HG03039 (cell line): ENCODE results near the gene CYP1B1.
"Not testable (repeated sequence)": the region's sequence is repeated elsewhere in the genome, so short reads cannot be mapped to it uniquely, and the experiment has no call there.

Experiments used
- ATAC-seq: cut with Tn5 transposase; IDR thresholded peaks from one replicate; pipeline ENCODE4 v1.9.1; 2021; ENCODE audit warnings: mild to moderate bottlenecking, moderate library complexity; ENCODE audit not compliant: unreplicated experiment

CYP1B1 gene

DNA sequence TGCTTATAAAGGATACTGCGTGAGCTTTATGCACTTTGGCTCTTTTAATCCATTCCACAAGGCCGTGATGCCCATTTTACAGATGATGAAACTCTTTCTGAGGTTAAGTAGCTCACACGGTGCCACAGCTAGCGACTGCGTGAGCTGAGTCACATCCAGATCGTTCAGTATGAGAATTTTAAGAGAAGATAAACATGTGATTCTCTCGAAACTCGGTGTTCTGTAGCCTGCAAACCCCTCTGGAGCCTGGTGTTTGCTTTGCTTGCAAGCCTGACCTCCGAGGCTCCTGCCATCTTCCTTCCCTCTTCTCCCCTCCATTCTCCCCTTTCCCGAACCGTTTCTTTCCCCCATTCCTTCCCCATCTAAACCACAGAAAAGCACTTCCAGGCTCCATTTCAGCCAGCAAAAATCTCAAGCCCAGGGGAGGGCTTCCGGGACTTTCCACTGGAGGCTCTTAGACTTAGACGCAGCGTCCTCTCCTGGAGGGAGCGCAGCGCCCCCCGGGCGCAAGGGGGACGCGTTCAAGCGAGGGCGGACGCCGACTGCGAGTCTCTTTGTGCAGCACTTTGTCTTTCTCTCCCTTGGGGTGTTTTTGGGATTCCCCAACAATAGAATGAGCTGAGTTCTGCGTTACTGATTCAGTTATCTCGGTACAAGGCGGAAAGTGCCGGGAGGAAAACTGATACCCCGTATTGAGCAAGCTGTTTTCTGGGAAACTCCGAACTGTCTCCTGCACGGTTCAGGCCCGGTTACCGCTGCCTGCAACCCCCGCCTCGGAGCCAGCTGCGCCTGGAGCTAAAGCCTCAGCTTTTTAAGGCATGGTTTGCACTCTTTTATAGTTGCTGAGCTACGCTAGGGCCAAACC is 38.0 kb downstream of the CYP1B1 start:
- ATAC-seq, result peak; percentile 57

DNA sequence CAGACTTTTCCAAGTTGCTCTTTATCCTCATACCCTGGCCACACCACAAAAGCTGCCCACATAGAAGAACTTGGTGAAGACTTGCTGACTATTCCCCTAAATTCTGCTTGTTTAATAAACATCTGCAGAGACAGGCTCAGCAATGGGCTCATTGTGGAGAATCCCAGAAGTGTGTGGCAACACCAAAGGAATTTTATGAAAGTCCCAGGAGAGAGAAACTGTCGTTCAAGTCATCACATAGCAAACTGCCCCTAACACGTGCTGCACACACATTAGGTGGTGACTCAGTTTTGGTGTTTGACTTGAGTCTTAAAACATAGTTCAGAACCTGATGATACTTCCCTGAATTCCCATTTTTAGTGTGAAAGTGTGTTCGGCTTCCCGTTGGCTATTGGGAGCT is 38.6 kb downstream of the CYP1B1 start:
- no peak for ATAC-seq

DNA sequence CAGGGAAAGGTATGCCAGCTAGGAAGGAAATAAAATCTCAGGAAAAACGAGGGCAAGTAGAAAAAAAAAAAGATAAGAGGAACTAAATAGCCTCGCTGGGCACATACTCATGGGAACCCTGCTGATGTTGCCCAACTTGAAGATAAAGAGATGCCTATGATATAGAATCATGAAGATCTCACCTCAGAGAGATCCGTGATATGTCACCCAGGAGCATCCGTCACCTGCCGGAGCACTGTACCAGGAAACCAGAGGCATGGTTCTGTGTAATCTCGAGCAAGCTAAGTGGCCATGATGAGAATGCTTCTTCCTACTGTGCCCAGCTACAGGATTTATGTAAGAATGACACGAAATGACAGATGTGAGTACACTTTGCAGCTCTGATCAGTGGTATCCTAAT is 40.0 kb downstream of the CYP1B1 start:
- no peak for ATAC-seq

GRCh38 chr2:38033646-38034045 is 42.3 kb downstream of the CYP1B1 start:
- ATAC-seq, result no peak

GRCh38 chr2:38032946-38033345 is 43.0 kb downstream of the CYP1B1 start:
- ATAC-seq, result no peak

DNA sequence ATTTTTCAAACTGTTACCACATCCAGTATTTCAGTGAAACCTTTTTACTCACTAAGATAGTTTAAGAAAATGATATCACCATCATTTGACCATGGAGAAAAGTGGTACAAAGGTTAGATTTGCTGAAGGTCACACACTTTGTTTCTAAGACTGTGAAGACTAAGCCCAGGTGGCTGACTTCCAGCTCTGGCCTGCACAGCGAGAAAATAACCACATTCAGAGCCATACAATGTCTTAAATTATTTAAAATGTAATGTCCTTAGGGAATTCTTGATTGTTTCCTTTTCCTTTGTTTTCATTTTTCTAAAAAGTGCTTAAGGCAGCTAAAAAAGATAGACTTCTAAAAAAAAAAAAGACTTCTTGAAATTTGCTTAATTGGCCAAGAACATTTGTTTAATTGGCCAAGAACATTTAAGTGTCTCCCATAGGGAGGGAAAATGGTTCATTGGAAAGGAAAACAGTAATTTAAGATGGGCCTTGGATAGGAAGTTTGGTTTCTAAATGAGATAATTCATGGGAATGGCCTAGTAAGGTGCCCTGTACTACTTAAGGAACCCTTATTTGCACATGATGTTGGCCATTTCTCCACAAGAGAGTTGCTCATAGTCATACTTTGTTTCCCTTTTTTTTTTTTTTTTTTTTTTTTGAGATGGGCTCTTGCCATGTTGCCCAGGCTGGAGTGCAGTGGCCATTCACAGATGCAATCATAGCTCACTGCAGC is 45.2 kb downstream of the CYP1B1 start:
- no peak for ATAC-seq

GRCh38 chr2:38029512-38029911 is 46.4 kb downstream of the CYP1B1 start:
- ATAC-seq, result no peak

DNA sequence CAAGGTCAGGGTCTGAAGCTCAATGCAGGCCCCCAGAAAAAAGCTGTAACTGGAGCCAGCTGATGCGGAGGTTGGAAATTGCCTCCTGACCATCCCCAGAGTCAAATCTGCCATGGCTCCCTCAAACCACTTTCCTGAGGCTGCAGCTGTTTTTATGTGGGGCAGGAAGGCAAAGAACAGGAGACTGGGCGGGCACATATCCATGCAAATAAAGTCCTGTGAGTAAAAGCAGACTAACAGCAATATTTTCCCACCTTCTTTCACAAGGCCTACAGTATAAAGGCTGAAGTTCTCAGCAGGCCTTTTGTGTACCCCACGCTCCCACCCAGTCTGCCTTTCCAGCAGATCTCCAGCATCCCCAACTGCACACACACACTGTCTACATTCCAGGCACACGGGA is 47.1 kb downstream of the CYP1B1 start:
- no peak for ATAC-seq

DNA sequence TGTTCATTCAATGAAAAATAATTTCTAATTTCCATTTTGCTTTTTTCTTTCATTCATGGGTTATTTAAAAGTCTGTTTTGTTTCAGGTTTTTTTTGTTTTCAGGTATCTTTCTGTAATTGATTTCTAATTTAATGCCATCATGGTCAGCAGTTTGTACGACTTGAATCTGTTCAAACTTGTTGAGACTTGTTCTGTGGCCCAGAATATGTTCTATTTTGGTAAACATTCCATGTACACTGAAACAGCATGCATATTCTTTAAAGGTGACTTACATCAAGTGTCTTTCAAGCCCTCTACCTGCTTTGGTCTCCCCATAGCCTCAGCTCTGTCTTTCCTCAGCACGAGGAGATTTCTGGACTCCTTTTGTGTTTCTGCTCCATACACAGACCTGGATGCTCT is 49.1 kb downstream of the CYP1B1 start:
- no peak for ATAC-seq

- no peak for ATAC-seq
Observed at GRCh38 chr2:38021589-38021988, 54.4 kb downstream of the CYP1B1 start.

DNA sequence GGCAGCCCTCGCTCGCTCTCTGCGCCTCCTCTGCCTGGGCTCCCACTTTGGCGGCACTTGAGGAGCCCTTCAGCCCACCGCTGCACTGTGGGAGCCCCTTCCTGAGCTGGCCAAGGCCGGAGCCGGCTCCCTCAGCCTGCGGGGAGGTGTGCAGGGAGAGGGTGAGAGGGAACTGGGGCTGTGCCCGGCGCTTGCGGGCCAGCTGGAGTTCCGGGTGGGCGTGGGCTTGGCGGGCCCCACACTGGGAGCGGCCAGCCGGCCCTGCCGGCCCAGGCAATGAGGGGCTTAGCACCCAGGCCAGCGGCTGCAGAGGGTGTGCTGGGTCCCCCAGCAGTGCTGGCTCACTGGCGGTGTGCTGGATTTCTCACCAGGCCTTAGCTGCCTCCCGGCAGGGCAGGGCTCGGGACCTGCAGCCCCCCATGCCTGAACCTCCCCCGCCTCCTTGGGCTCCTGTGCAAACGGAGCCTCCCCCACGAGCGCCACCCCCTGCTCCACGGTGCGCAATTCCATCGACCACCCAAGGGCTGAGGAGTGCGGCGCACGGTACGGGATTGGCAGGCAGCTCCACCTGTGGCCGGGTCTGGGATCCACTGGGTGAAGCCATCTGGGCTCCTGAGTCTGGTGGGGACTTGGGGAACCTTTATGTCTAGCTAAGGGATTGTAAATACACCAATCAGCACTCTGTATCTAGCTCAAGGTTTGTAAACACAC is 55.4 kb downstream of the CYP1B1 start:
- ATAC-seq, result not testable (repeated sequence)

GRCh38 chr2:38017836-38018235 is 58.1 kb downstream of the CYP1B1 start:
- ATAC-seq, result no peak
